Stimulated activated CD8-positive, alpha-beta memory T cell treated with anti-CD3 and anti-CD28 coated beads, Interleukin-7, amount 100 ng/mL, for 4 hours (primary cell): ENCODE data around the gene TSPAN31.

Experiments
- DNase-seq, 2 donors: peaks; one replicate each; pipeline ENCODE4 v3.0.0-alpha.2; 2020; ENCODE audit warnings: low read depth in 2 of 2

TSPAN31 gene

DNA sequence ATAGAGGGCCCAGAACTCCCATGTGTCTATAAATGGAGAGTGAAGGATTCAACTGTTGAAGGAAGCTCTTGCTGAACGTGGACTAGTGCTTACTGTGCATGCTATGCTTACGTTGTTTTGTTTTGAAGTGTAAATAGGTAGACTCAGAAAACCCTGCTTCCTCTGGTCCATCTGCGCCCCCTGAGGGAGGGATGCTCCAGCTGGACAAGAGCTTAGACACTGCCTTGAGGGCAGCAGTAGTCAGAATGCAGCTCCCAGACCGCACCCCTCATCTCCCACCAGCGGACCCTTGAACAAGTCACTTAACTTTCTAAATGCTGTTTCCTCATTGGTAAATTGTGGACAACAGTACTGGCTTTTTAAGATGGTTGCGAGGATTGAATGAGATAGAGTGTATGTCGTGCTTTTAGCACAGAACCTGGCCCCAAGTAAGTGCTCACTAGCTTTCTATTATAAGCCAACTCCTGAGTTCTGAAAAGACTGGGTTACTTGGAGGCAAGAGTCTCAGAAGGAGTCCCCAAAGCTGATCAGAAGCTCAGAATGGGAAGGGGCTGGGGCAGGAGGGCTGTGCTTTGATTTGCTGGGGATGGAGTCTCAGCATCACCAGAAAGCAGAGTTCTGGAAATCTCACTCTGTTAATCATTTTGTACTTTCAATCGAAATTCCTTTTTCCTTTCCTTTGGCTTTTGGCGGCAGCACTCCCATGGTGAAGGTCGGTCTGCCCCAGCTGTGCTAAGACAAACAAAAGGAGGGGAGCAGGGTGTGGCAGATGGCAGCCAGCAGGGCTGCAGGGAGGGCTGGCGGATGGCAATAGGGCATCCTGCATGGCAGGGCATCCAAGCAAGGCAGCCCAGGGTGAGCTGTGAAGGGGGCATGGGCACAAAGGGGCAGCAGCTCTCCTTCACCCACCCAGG lies 21.9 kb upstream of the TSPAN31 start:
- DNase-seq = no peak

DNA sequence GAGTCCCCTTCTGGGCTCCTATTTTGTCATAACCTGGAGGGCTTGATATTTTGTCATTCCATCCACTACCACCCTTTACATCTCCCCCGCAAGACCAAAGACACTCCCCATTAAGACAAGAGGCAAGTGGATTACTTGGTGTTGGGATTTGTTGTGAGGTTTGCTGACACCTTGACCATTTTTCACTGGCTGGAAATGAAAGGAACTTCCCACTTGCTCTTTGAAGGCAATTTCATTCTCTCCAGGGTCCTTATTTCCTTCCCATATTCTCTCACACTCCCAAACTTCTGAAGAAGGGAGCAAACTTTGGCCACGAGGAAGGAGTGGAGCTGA lies 21.2 kb upstream of the TSPAN31 start:
- no peak for DNase-seq

DNA sequence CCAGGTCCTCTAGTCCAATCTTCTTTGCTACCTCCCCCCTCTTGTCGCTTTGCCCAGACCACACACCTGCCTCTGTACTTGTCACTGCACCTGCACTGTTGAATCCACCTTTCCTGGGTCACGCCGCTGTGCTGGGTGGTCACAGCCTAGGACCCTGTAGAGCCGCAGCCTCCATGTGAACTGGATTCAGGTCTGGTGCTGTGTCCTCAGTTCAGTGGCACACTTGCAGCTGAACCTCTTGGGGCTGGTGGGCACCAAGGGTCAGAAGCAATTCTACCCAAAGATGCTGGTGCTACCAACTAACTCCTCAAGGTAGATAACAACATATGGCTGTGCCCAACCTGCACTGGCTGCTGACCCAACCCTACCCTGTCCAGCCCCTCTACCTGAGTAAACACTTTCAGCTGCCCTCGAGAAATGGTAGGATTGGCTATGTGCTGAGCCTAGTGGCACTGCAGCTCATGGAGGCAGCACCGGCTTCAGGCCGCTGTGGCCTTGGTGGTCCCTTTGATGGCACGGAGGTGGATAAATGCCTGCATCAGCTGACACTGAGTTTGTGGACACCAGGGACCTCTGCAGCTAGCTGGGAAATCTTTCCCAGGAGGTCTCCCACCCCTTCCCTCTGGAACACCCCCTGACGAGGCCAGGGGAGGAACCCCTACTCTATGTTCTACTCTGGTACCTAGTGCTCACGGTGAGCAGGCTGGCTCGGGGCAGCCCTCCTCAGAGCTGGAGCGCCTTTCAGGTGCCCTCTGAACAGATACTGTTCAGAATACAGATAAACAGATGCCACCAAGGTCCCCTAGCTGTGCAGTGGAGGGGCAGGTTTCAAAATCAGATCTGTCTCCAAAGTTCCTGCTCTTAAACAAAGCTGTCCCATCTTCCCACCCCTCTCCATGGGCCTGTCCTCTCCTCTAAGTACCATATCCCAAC lies 20.6 kb upstream of the TSPAN31 start:
- no peak for DNase-seq

DNA sequence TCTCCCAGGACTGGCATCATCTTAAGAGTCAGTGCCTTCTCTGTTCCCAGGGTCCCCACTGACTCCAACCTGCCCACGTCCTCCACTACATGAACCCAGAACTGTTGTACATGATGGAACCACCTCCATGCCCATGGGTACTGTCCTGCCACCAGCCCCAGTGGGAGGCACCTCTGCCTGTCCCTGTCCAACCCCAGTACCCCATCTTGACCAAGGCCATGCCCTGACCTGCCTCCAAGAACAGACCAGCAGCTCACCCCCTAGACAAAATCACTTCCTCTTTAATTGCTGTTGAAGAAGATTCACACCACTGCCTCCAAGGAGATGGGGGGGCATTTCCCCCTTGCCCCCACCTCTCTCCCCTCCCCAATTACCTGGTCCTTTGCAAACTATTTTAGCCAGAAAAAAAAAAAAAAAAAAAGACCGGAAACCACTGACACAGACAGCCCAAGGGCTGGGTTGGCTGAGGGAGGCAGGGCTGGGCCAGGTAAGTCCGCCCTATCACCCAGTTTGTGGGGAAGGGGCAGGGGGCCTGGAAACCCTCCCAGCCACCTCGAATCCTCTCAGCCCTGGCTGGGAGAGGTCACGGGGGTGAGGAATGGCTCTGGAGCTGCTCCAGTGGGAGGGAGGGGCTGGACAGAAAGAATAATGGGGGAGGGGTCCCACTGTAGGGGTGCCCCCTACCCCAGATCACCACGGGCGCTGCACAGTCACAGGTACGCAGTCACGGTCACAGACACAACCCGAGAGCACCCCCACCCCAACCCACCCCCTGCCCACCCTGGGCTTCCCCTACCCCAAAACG lies 19.7 kb upstream of the TSPAN31 start:
- no peak for DNase-seq

DNA sequence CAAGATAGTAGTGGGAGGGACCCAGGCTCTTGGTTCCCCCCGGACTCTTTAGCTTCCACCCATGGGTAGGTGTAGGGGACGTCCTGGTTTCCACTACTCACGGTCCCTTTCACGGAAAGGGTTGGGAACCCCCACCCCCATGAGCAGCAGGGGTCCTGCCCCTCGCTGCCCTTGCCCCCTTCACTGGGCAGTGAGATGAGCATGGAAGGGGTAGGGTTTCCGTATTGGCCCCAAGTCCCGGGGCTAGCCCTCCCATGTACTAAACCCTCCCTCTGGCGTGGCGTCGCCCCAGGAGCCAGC lies 19.0 kb upstream of the TSPAN31 start:
- DNase-seq = no peak

DNA sequence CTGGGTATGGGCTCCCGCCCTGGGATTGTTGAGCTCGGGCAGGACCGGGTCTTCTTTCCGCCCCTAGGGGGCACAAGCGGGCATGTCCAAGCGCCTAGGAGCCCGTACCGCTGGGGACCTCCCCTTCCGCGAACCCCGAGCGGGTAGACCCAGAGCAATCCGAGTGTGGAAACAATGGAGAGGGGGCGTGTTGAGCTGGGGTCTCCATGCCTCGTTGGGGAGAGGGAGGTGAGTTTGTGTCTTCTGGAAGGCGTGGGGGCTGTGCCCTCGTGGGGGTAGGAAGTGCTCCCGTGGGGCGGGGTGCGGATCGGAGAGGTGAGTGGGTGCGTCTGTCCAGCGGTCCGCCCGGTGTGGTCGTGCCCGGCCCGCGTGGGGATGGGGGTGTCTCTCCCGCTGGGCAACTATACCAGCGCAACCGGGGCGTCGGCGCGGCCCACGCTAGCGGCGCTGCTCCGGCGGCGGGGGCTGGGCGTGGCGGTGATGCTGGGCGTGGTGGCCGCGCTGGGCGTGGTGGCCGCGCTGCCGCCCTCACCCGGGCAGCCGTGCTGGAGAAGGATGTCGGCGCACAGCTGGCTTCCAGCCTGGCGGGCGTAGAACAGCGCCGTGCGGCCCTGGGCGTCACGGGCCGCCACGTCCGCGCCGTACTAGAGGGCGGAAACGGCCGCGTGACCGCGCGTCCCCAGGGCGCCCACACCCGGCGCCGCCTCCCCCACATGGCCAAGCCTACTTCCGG lies 18.5 kb upstream of the TSPAN31 start:
- no peak for DNase-seq

DNA sequence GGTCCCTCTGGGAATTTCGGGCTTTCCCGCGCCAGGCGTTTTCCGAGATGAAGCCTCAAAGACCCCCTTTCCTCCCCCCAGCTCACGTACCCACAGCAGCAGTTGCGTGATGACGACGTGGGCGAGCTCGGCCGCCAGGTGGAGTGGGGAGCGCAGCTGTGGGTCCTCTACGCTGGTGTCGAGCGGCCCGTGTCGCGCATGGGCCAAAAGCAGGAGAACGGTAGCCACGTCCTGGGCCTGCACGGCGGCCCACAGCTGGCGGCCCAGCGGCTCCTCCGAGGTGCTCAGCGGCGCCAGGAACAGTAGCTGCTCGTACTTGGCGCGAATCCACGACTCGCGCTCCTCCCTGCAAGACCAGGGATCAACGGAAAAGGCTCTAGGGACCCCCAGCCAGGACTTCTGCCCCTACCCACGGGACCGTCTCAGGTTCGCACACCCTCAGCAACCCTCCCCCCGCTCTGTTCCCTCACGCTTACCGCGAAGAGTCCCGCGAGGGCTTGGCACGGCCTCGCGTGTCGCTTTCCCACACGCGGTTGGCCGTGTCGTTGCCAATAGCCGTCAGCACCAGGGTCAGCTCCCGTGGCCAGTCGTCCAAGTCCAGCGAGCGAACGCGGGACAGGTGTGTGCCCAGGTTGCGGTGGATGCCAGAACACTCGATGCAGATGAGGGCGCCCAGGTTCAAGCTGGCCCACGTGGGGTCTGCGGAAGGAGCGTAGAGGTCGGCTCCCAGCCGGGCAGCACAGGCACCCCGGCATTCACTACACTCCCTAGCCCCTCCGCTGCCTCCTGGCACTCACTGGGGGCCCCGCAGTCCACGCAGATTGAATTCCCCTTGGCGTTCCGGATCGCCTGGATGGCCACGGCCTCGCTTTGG lies 17.7 kb upstream of the TSPAN31 start:
- DNase-seq = no peak

DNA sequence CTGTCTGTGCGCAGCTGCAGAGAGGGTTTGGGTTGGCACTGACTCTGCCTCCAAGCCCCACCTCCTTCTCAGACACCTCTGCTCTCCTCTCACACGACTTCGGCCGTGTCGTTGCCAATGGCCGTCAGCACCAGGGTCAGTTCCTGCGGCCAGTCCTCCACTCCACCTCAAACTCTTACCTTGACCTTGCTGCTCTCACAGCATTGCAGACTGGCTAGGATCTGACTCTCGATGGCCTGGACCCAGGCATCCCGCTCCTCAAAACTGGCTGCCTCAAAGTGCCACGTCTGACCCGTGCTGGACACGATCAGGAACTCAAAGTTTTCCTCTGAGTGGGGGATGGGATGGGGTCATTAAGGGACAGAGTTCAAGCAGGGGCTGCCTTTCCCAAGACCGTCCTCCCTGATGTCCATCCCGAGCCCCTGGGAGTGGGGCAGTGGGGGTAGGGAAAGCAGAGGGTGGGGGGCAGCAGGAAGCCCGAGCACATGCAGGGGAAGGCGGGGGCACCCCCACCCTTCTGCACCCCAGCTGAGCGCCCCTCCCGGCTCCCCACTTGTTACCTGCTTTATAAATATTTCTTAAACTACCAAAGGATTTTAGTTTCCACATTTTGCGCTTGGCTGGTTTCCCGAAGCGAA lies 17.0 kb upstream of the TSPAN31 start:
- no peak for DNase-seq

DNA sequence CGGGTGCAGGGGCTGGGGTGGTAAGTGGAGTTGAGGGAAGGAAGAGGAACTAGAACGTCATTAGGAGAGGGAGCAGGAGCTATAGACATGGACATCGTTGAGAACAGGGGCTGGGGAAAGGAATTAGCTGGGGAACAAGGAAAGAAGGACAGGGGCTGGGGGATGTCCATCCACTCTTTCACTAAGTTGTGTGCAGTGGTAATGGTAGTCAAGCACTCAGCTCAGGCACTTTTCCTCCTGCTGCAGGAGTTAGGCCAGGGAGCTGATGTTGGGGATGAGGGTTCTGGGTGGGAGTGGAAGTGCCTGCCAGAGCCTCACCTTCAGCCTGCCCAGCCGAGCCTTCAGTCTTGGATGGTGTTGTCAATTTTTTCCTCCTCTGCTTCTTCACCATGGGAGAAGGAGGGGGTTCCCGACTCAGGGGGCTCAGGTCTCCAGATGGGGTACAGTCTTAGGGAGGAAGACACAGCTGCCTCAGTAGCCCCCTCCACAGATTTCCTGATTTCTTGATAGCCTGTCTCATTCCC lies 15.5 kb upstream of the TSPAN31 start:
- DNase-seq = no peak

DNA sequence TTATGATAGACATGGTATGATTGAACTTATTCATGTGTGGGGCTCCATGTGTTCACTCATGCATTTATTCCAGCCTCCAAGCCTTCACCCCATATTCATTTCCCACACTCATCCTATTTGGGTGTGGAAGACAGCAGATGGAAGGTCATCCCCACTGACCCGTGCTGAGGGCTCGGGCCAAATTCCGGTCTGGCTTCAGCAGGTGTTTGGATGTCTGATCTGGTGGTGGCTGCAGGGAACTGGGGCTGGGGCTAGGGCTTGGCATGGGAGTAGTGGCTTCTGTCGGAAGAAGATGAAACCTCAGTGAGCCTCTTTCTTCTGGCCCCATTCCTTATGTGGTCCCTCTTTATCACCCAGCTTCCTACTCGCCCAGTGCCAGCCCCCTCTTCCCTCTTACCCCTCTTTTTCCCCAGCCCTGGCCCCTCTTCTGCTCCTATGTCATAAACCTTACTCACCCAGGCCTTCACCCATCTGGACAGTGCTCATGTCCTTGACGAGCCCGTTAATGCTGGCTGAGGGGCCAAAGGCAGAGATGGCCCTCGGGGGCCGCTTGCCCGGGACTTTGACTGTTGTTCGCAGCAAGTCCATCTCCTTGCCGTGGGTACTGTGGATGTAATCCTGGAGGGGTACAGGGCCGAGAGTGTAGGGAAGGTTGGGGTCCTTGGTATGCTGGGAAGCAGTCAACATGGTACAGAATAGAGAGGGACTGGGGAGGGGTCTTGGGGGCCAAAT lies 14.3 kb upstream of the TSPAN31 start:
- no peak for DNase-seq

DNA sequence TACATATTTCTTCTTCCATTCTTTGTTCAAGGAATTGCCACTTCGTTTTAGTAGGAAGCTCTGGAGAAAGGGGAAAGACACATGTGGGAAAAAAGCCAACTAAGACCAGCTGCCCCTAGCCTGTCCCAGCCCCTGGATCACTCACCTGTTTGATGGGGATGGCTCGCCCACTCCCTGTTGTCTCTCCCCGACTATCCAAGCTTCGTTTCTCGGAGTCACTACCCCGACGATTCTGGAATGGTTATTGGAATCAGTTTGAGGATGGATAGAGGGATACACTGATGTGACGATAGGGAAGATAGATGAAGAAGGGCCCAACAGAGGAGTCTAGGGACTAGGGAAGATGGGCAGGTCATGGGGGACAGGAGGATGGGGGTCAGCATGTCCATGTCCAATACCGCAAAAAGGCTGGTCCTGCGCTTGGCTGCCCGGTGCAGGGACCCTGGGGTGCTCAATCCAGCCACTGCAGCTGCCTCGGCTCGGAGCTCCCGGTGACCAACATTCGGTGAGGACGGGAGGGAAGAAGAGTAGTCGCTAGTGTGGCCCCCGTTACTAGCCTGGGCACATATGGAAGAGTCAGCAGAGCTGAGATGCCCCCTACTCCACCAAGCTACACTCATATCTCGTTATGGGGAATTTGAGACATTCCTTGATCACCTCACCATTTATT lies 13.3 kb upstream of the TSPAN31 start:
- no peak for DNase-seq

DNA sequence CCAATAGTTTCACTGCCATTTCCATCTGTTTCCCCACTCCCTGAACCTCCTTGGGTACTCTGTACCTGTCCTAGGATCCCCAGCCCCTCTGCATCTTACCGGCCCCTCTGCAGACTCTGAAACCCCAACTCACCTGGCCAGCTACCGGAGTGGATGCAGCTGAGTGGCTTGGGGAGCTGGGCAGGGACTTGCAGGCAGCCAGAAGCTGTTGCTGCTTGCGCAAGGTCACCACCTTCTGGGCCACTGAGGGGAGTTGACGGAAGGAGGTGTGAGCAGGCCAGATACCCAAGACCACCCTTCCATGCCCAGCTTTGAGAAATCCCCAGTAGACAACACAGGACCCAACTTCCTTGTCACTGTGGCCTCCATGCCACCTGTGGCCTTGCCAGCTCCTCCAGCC lies 12.6 kb upstream of the TSPAN31 start:
- no peak for DNase-seq

DNA sequence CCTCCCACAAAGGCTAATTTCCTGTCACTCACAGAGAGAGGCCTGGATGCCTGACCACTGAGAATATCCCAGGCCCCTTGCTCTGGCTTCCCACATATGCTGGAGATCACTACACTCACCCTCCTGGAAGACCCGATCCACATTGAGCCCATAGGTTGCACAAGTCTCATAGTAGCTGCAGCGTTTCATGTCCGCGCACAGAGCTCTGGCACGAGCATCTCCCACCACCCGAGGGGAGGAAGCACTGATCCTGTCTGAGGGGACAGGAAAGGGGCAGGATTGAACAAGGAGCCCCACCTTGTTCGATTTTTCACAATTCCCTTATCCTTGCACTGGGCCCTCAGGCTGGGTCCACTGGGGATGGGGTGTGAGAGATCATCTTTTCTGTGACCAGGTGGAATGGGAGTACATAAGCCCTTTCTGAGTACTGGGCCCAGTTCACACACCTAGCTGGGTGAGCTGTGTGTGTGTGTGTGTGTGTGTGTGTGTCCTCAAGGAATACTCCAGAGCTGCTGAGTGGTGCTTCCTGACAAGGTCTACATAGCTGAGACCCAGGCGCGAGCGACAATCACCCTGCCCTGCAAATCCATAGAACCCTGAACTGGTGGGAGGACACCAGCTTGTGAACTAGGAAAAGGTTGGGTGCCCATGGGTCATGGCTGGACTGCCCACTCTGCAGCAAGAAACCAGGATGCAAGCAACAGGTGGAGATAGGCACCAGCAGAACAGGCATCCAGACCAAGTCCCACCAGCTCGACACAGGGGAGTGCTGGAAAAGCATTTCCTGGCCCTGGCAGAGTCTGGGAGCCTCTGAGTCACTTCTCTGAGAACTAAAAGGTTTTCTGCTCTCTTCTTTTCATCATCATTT lies 11.9 kb upstream of the TSPAN31 start:
- DNase-seq = no peak

DNA sequence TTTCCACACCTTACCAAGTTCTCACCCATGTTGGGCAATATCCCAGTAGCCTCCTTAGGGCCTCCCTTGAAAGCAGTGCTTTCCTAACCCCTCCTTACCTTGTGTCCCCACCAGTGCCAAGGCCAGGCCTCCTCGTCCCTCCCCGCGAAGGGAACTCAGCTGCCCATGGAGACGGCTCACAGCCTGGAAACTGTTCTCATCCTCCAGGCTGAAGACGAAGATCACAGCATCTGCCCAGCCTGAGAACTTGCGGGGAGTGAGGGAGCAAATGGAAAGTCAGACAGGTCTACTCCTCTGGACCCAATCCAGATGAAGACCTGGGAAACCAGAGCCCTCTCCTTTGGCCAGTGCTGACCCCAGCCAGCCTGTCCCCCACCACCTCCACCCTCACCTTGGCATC lies 10.9 kb upstream of the TSPAN31 start:
- no peak for DNase-seq

DNA sequence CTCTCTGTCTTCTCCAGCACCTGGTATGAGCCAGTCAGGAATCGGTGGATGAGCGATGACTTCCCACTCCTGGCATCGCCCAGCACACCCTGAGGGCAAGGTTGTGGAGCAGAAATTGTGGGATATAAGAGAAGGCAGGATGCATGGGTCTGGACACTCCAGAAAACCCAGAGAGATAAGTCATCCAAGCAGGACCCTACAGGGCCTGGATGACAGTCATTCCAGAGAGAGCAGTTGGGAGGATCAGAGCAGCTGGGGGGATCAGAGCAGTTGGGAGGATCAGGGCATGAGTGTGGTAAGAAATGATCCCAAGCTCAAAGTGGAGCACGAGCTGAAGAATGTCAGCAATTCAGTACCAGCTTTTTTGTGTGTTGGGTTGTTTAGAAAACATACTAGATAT lies 10.2 kb upstream of the TSPAN31 start:
- DNase-seq = no peak

DNA sequence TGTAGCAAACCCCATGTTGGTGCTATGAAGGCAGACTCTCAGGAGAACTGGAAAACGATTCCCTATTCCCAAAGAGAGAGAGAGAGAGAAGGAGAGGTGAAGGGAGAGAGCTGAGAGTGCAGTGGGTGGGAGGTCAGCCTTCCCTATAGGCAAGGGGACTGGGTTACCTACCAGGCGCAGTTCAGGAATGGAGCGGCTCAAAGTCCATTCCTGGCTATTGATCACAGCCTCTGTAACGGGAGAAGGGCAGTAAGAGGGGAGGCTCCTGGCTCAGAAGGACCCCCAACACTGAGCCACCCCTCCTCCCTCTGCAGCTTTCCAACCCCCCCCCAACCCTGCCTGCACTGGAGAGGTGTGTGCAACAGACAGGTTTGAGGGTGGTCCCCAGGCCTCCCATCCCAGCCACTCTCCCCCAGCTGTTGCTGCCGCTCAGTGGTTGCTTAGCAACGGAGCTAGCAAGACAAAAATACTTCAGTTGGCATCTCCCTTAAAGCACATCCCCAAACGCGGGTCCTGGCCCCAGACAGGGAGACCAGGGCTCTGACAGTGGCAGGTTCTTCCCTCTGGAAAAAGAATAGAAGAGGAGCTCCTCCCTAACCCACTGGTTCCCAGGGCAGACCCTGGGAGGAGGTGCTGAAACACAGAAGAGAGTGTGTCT lies 9.5 kb upstream of the TSPAN31 start:
- no peak for DNase-seq
